HL-60 (cell line): ENCODE results near the gene DOHH.
A peak's percentile ranks its signal among the peaks of the same experiment; 100 is the strongest.

Source experiments
- DNase-seq, 2 experiments: peaks; one replicate each; pipeline ENCODE4 v3.0.0-alpha.2; 2010 to 2020; ENCODE audit warnings: low read depth in 1 of 2, low spot score in 1 of 2
- H3K27ac ChIP-seq: fragments of 250-450 bp; sonication (Bioruptor Pico); replicated peaks from 2 replicates; pipeline ENCODE4 v1.5.1; 2020; ENCODE audit warnings: mild to moderate bottlenecking, moderate library complexity
- H3K27me3 ChIP-seq: fragments of 250-450 bp; sonication (Bioruptor Pico); 2 replicates; pipeline ENCODE4 v1.5.1; 2021; ENCODE audit warnings: mild to moderate bottlenecking, moderate library complexity; ENCODE audit not compliant: insufficient read depth, poor library complexity, severe bottlenecking
- H3K4me3 ChIP-seq: replicated peaks from 2 replicates; pipeline ENCODE4 v1.5.1; 2011; ENCODE audit warnings: mild to moderate bottlenecking, control low read depth, low read length; ENCODE audit not compliant: insufficient read depth
- GABPA ChIP-seq: IDR thresholded peaks from 2 replicates; pipeline ENCODE4 v1.6.1; 2012; ENCODE audit warnings: low read depth
- POLR2AphosphoS5 ChIP-seq: IDR thresholded peaks from 2 replicates; pipeline ENCODE4 v1.6.1; 2012; ENCODE audit warnings: low read depth
- SPI1 ChIP-seq: IDR thresholded peaks from 2 replicates; pipeline ENCODE4 v1.6.1; 2012; ENCODE audit warnings: low read depth, mild to moderate bottlenecking, borderline replicate concordance
- TF ChIP-seq, protein P1 (sequence below): IDR thresholded peaks from 2 replicates; pipeline ENCODE4 v1.6.1; 2012; ENCODE audit warnings: low read depth; ENCODE audit not compliant: insufficient replicate concordance
- TF ChIP-seq, protein P2 (sequence below): IDR thresholded peaks from one replicate; pipeline ENCODE4 v1.5.1; 2011; ENCODE audit warnings: low read length, control low read depth, inconsistent platforms; ENCODE audit not compliant: insufficient read depth

Gene DOHH

DNA sequence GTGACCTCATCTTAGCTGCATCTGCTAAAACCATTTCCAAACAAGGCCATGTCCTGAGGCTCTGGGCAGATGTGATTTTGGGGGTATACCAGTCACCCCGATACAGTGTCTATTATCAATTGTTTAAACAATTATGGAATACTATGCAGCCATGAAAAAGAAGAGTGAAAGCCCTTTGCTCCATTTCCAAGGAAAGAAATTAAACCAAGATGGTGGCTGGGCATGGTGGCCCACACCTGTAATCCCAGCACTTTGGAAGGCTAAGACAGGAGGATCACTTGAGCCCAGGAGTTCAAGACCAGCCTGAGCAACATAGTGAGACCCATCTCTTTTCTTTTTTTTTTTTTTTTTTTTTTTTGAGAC lies 39.3 kb upstream of the DOHH start:
- DNase-seq: no peak
- TF ChIP-seq, protein P1, sequence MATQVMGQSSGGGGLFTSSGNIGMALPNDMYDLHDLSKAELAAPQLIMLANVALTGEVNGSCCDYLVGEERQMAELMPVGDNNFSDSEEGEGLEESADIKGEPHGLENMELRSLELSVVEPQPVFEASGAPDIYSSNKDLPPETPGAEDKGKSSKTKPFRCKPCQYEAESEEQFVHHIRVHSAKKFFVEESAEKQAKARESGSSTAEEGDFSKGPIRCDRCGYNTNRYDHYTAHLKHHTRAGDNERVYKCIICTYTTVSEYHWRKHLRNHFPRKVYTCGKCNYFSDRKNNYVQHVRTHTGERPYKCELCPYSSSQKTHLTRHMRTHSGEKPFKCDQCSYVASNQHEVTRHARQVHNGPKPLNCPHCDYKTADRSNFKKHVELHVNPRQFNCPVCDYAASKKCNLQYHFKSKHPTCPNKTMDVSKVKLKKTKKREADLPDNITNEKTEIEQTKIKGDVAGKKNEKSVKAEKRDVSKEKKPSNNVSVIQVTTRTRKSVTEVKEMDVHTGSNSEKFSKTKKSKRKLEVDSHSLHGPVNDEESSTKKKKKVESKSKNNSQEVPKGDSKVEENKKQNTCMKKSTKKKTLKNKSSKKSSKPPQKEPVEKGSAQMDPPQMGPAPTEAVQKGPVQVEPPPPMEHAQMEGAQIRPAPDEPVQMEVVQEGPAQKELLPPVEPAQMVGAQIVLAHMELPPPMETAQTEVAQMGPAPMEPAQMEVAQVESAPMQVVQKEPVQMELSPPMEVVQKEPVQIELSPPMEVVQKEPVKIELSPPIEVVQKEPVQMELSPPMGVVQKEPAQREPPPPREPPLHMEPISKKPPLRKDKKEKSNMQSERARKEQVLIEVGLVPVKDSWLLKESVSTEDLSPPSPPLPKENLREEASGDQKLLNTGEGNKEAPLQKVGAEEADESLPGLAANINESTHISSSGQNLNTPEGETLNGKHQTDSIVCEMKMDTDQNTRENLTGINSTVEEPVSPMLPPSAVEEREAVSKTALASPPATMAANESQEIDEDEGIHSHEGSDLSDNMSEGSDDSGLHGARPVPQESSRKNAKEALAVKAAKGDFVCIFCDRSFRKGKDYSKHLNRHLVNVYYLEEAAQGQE: no peak
- no peak for TF ChIP-seq GABPA
- TF ChIP-seq, protein P2, sequence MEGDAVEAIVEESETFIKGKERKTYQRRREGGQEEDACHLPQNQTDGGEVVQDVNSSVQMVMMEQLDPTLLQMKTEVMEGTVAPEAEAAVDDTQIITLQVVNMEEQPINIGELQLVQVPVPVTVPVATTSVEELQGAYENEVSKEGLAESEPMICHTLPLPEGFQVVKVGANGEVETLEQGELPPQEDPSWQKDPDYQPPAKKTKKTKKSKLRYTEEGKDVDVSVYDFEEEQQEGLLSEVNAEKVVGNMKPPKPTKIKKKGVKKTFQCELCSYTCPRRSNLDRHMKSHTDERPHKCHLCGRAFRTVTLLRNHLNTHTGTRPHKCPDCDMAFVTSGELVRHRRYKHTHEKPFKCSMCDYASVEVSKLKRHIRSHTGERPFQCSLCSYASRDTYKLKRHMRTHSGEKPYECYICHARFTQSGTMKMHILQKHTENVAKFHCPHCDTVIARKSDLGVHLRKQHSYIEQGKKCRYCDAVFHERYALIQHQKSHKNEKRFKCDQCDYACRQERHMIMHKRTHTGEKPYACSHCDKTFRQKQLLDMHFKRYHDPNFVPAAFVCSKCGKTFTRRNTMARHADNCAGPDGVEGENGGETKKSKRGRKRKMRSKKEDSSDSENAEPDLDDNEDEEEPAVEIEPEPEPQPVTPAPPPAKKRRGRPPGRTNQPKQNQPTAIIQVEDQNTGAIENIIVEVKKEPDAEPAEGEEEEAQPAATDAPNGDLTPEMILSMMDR: no peak
- H3K4me3 ChIP-seq: no peak overlapping the region
- no peaks in the 10 kb centered on the region for H3K27me3 ChIP-seq
- H3K27ac ChIP-seq: no peak overlapping the region

DNA sequence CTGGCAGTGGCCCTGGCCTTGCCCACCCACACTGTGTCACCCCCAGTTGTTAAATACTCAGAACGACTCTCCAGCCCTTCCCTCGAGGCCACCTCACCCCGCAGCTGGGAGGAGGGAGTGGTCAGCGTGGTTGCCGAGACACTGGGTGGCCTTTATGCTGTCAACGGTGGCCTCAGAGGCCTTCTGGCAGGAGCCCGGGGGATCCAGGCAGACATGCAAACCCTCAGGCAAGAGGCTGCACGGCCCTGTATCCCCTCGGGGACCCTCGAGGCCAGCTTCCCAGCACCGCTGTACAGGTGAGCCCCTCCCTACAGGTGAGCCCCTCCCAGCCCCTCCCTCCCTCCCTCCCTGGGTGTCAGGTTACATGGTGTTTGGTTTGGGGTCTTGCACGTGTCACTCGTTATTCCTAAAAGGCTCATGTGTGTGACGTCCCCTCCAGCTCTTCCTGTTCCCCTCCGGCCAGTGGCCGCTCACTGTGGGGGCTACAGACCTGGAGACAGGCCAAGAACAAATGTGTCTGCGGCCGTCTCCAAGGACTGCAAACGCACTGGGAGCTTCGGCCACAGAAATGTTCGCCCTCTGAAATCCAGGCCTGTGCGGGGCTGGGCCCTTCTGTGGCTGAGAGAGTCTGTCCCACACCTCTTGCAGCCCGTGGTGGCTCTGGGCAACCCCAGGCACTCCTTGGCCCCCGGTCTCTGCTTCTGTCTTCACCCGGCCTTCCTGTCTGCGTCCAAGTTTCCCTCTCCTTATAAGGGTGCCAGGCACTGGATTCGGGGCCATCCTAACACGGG lies 38.7 kb upstream of the DOHH start, which contains the start of gene TEKTIP1:
TSS of gene TEKTIP1 (plus strand) at position 210 of the 791 bp plus-strand sequence. CDS start at position 214, 4 bp downstream.
- no peak for DNase-seq
- TF ChIP-seq POLR2AphosphoS5: peak; percentile 38; the same call in 1 of the 2 replicates
- TF ChIP-seq, protein P2: no peak
- Histone ChIP-seq H3K27ac (peak within 1 kb of the TSS; percentile 65), H3K4me3 (no peak within 1 kb of the TSS), H3K27me3 (no peaks in the 10 kb centered on the region)

DNA sequence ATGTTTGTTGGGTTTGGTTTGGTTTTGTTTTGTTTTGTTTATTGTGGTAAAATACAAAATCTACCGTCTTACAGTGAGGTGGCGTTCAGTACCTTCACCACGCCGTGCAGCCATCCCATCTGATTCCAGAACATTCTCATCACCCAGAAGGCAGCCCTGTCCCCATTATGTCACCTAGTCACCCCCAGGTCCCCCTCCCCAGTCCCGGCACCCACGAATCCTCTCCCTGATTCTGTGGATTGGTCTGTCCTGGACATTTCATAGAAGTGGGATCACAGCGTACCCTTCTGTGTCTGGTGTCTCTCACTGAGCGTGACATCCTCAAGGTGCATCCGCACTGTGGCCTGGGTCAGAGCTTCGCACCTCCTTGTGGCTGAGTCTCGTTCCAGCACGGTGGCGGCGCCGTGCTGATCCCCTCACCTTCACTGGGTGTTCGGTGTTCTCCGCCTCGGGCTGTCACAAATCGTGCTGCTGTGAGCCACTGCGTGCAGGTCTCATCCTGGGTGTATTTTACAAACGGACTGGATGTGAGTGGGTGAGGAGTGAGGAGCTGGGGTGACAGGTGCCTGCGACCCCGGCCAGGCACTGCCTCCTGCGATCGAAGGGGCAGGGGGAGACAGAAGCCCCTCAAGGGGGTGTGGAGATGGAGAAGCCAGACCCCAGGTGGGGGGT lies 37.9 kb upstream of the DOHH start:
- Histone ChIP-seq H3K27me3 (no peaks in the 10 kb centered on the region), H3K27ac (peak overlapping the region; percentile 65; the same call in 1 of the 2 replicates), H3K4me3 (no peak overlapping the region)
- TF ChIP-seq, protein P2: no peak
- TF ChIP-seq, protein P1: no peak
- TF ChIP-seq SPI1 (no peak), GABPA (no peak), POLR2AphosphoS5 (no peak)
- no peak for DNase-seq
